HEK293 (cell line): ENCODE results near the gene TSPAN10.
A peak's percentile ranks its signal among the peaks of the same experiment; 100 is the strongest.

Experiments used
- CTCF ChIA-PET: fragments of 350-600 bp; formaldehyde crosslinking; extraction: SDS; loops from one replicate; lab custom pipeline; 2021; ENCODE audit warnings: antibody characterized with exemption; lab: Yijun Ruan, JAX
- POLR2A ChIA-PET: fragments of 300-600 bp; formaldehyde crosslinking; extraction: SDS; loops from one replicate; lab custom pipeline; 2020; ENCODE audit warnings: antibody characterized with exemption, inconsistent platforms; lab: Yijun Ruan, JAX
- H3K27ac ChIP-seq: fragments of 200-500 bp; sonication (Bioruptor generic); 2 replicates; pipeline ENCODE4 v1.5.1; 2014; ENCODE audit warnings: low read depth, low read length, control low read depth, inconsistent platforms; ENCODE audit errors: extremely low read depth
- H3K36me3 ChIP-seq, 2 experiments: fragments of 200-500 bp in 1 of 2; sonication (Bioruptor generic) in 1 of 2; 1 replicate in 1 of 2; 2 replicates in 1 of 2; pipeline ENCODE4 v1.5.1; 2014 to 2017; ENCODE audit warnings: inconsistent platforms in 2 of 2, low read length in 2 of 2; ENCODE audit not compliant: control insufficient read depth in 2 of 2, insufficient read depth in 1 of 2
- H3K4me1 ChIP-seq: fragments of 200-500 bp; sonication (Bioruptor generic); 2 replicates; pipeline ENCODE4 v1.5.1; 2014; ENCODE audit warnings: mild to moderate bottlenecking, low read length, inconsistent platforms; ENCODE audit not compliant: control insufficient read depth, insufficient read depth
- H3K4me3 ChIP-seq: 2 replicates; pipeline ENCODE4 v1.5.1; 2011; ENCODE audit warnings: low read depth, mild to moderate bottlenecking, control low read depth, low read length, moderate library complexity
- H3K9me3 ChIP-seq: fragments of 200-500 bp; sonication (Bioruptor generic); 2 replicates; pipeline ENCODE4 v1.5.1; 2014; ENCODE audit warnings: low read depth, low read length, inconsistent platforms; ENCODE audit not compliant: control insufficient read depth, insufficient read depth
- EGR2 ChIP-seq: fragments of 450-650 bp; formaldehyde crosslinking; IDR thresholded peaks from 2 replicates; pipeline ENCODE4 v1.5.1; 2016; ENCODE audit warnings: low read depth, missing biosample characterization, missing genetic modification characterization
- GLI4 ChIP-seq: fragments of 450-650 bp; formaldehyde crosslinking; IDR thresholded peaks from 2 replicates; pipeline ENCODE4 v1.5.1; 2016; ENCODE audit warnings: missing biosample characterization, missing genetic modification characterization
- GLIS2 ChIP-seq: fragments of 450-650 bp; formaldehyde crosslinking; IDR thresholded peaks from 2 replicates; pipeline ENCODE4 v1.5.1; 2016; ENCODE audit warnings: missing biosample characterization, missing genetic modification characterization
- PRDM10 ChIP-seq: fragments of 450-650 bp; formaldehyde crosslinking; IDR thresholded peaks from 2 replicates; pipeline ENCODE4 v1.5.1; 2016; ENCODE audit warnings: missing biosample characterization, missing genetic modification characterization
- SCRT2 ChIP-seq: fragments of 450-650 bp; formaldehyde crosslinking; IDR thresholded peaks from 2 replicates; pipeline ENCODE4 v1.5.1; 2016; ENCODE audit warnings: missing biosample characterization, missing genetic modification characterization
- ZBTB20 ChIP-seq: fragments of 450-650 bp; formaldehyde crosslinking; IDR thresholded peaks from 2 replicates; pipeline ENCODE4 v1.5.1; 2016; ENCODE audit warnings: missing biosample characterization, missing genetic modification characterization
- ZBTB48 ChIP-seq: fragments of 450-650 bp; formaldehyde crosslinking; IDR thresholded peaks from 2 replicates; pipeline ENCODE4 v1.5.1; 2016; ENCODE audit warnings: missing biosample characterization, missing genetic modification characterization
- ZFHX2 ChIP-seq: fragments of 450-650 bp; formaldehyde crosslinking; conservative IDR thresholded peaks from 2 replicates; pipeline ENCODE4 v1.5.1; 2016; ENCODE audit warnings: missing biosample characterization, missing genetic modification characterization
- ZIC2 ChIP-seq: fragments of 450-650 bp; formaldehyde crosslinking; IDR thresholded peaks from 2 replicates; pipeline ENCODE4 v1.5.1; 2016; ENCODE audit warnings: missing biosample characterization, missing genetic modification characterization
- ZNF10 ChIP-seq: fragments of 450-650 bp; formaldehyde crosslinking; IDR thresholded peaks from 2 replicates; pipeline ENCODE4 v1.5.1; 2017; ENCODE audit warnings: missing biosample characterization, missing genetic modification characterization
- ZNF214 ChIP-seq: fragments of 450-650 bp; formaldehyde crosslinking; IDR thresholded peaks from 2 replicates; pipeline ENCODE4 v1.5.1; 2017; ENCODE audit warnings: missing biosample characterization, mild to moderate bottlenecking, missing genetic modification characterization, borderline replicate concordance
- ZNF266 ChIP-seq: fragments of 450-650 bp; formaldehyde crosslinking; IDR thresholded peaks from 2 replicates; pipeline ENCODE4 v1.5.1; 2016; ENCODE audit warnings: missing biosample characterization, missing genetic modification characterization, low read depth
- ZNF341 ChIP-seq: fragments of 450-650 bp; formaldehyde crosslinking; IDR thresholded peaks from 2 replicates; pipeline ENCODE4; 2016; ENCODE audit warnings: low read depth, missing biosample characterization, missing genetic modification characterization
- ZNF398 ChIP-seq: fragments of 450-650 bp; formaldehyde crosslinking; IDR thresholded peaks from 2 replicates; pipeline ENCODE4 v1.5.1; 2017; ENCODE audit warnings: missing biosample characterization, missing genetic modification characterization
- ZNF501 ChIP-seq: fragments of 450-650 bp; formaldehyde crosslinking; IDR thresholded peaks from 2 replicates; pipeline ENCODE4 v1.5.1; 2016; ENCODE audit warnings: missing biosample characterization, missing genetic modification characterization
- ZNF561 ChIP-seq: fragments of 450-650 bp; IDR thresholded peaks from 2 replicates; pipeline ENCODE4 v1.5.1; 2018; ENCODE audit warnings: missing biosample characterization, missing genetic modification characterization, borderline replicate concordance
- ZNF660 ChIP-seq: fragments of 450-650 bp; IDR thresholded peaks from 2 replicates; pipeline ENCODE4 v1.5.1; 2018; ENCODE audit warnings: missing biosample characterization, mild to moderate bottlenecking, missing genetic modification characterization

Gene TSPAN10

DNA sequence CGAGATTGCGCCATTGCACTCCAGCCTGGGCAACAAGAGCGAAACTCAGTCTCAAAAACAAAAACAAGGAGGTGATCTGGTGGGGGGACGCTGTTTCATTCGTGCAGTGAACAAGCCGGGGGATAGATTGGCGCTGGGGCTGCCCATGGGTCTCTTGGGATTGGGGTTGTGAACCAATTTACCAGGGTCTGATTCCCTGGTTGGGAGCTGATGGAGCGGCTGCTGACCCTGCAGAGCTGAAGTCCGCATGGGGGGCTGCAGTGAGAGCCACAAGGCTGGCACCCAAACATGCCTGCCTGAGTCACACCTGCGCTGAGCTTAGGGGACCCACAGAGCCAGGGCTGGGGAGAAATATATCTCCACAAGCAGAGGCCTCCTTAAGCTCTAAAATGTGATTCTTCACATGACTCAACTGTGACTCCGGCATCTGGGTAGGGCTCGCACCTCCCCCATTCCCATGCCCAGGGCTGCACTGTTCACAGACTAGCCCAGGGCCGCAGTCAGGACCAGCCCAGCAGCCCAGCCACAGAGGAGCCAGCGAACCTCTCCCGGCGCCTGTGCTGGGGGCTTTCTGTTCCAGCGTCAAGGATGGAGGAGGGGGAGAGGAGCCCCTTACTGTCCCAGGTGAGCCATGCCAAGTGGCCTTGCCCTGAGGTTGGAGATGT is 5.0 kb downstream of the TSPAN10 start (continued):
- TF ChIP-seq ZNF398 (tag by site-specific recombination) (no peak), ZNF214 (tag by site-specific recombination) (no peak), ZNF561 (tag by site-specific recombination) (no peak), ZNF10 (tag by site-specific recombination) (no peak), SCRT2 (tag by site-specific recombination) (no peak), ZBTB20 (tag by site-specific recombination) (no peak)
- TF ChIP-seq, all 188 proteins: peak for 0

- Histone ChIP-seq H3K4me1 (no peaks in the 10 kb centered on the region), H3K9me3 (no peaks in the 10 kb centered on the region), H3K4me3 (no peak overlapping the region), H3K36me3 (peaks cover 0 to 6% of the 10 kb centered on the region in 2 experiments; a peak in 1 of 3 replicates), H3K27ac (no peak overlapping the region)
- TF ChIP-seq ZNF266 (tag by site-specific recombination) (no peak), ZFHX2 (0 out of 2 replicates have a peak, but pooled peaks have one; percentile 24), ZNF660 (tag by site-specific recombination) (no peak), ZNF501 (tag by site-specific recombination) (no peak)
- POLR2A ChIA-PET: interaction anchor here (0.5 kb wide), 1 partner anchor 212 kb away, joined by 3 read pairs; no protein-coding TSS in a partner anchor
- CTCF ChIA-PET: interaction anchor here (0.5 kb wide), 1 partner anchor 19 kb away, joined by 3 read pairs; no protein-coding TSS in a partner anchor
These were observed 7.5 kb downstream of the TSPAN10 start for GRCh38 chr17:81644496-81644895.

GRCh38 chr17:81644976-81645952 is 8.3 kb downstream of the TSPAN10 start:
- no peak overlapping the region for H3K27ac ChIP-seq
- CTCF ChIA-PET: interaction anchor here (1.5 kb wide), 1 partner anchor 44 kb away, joined by 4 read pairs; no protein-coding TSS in a partner anchor
- peaks cover 0 to 6% of the 10 kb centered on the region in 2 experiments; a peak in 1 of 3 replicates for H3K36me3 ChIP-seq
- no peaks in the 10 kb centered on the region for H3K4me1 ChIP-seq
- H3K4me3 ChIP-seq: no peak overlapping the region
- no peaks in the 10 kb centered on the region for H3K9me3 ChIP-seq
- POLR2A ChIA-PET: interaction anchor here (0.5 to 0.7 kb wide), 2 partner anchors 38 to 211 kb away, joined by 3 read pairs; partner anchors contain the start of genes ARL16 and HGS
- TF ChIP-seq EGR2 (tag by site-specific recombination) (0 out of 2 replicates have a peak, but pooled peaks have one; percentile 16), ZNF561 (tag by site-specific recombination) (no peak), ZIC2 (tag by site-specific recombination) (peak; percentile 10; the same call in 1 of the 2 replicates), GLIS2 (tag by site-specific recombination) (0 out of 2 replicates have a peak, but pooled peaks have one; percentile 18)

- no peak for TF ChIP-seq GLI4 (tag by site-specific recombination)
- no peak for TF ChIP-seq PRDM10 (tag by site-specific recombination)
- peak; percentile 39; the same call in 1 of the 2 replicates for TF ChIP-seq ZNF341 (tag by site-specific recombination)
- 0 out of 2 replicates have a peak, but pooled peaks have one; percentile 14 for TF ChIP-seq GLIS2 (tag by site-specific recombination)
- peak; percentile 55; the same call in 1 of the 2 replicates for TF ChIP-seq ZBTB48 (tag by site-specific recombination)
- ChIA-PET POLR2A (interaction anchor here (0.6 to 2.0 kb wide), 6 partner anchors 9 to 401 kb away, joined by 3 to 10 read pairs (median 4); no protein-coding TSS in a partner anchor), CTCF (interaction anchor here (1.5 kb wide), 1 partner anchor 46 kb away, joined by 4 read pairs; no protein-coding TSS in a partner anchor)
- Histone ChIP-seq H3K9me3 (no peaks in the 10 kb centered on the region), H3K36me3 (peaks cover 0 to 6% of the 10 kb centered on the region in 2 experiments; a peak in 1 of 3 replicates), H3K27ac (no peak overlapping the region), H3K4me3 (no peak overlapping the region), H3K4me1 (no peaks in the 10 kb centered on the region)
These were observed 10.0 kb downstream of the TSPAN10 start for GRCh38 chr17:81646869-81647600.
